ENCODE measurements around the gene PARD3. TPM values are rescaled to one million over a fixed set of nuclear protein-coding genes. Genes with fewer than 3 reads are reported as not detected.

Gene PARD3
- polyA plus RNA-seq, 6 donors from 2014 or later: 0.05 to 0.36 (median 0.16) TPM; not detected in 3

DNA sequence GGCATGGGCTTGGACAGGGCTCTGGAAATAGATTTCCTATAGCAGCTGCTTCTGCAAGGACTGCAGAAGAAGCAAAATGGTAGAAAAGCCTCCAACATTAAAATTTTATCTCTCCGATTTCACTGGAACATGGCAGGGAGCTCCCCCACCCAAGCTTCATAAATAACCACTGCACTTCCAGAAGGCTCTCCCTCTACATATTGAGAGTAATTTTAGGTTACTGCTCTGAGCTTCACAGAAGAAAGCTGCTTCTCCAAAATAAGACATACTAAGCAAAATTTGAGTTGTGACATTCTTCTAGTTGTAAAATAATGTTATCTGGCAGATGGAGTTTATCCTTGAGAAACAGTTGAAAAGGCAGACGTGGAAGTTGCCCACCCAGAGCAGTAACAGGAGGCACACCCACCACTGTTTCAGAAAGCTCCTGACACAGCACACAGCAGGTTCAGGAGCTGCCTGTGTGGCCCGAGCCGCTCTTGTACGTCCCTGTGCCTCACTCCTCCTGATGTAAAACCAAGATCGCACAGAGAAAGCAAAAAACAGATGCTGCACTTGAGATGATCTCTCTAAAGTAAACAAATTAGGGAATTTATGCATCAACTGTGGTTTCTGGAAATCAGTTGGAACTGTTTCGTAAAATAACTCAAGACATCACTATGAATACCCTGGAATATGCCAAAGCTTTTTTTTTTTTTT lies 621.0 kb downstream of the PARD3 start:
- DNase-seq: no peak
- ATAC-seq (ENCODE audit: low read depth in 2 of 2): no peak
- Mint-ChIP-seq H3K4me3 (no peak overlapping the region), H3K9me3 (no peaks in the 10 kb centered on the region), H3K27ac (no peak overlapping the region), H3K4me1 (no peaks in the 10 kb centered on the region), H3K36me3 (no peaks in the 10 kb centered on the region), H3K27me3 (no peaks in the 10 kb centered on the region)

DNA sequence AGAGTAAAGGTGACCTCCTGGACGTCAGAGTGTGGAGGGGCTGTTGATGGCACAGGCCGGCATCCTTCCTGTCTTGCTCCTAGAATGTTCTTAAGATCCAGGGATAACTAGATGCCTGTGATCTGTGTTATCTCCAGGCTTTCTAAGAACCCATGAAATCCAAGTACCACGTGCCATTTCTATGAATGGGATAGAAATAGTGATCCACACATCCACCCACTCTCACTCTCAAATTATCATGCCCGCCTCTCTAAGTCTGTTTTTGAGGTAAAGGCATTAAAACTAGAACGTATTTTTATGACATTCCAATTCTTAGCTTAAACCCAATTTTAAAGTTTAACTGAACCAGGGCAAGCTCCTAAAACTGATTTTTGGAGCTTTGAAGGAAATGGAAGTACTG lies 622.5 kb downstream of the PARD3 start:
- H3K27me3 Mint-ChIP-seq: no peaks in the 10 kb centered on the region
- no peaks in the 10 kb centered on the region for H3K36me3 Mint-ChIP-seq
- no peaks in the 10 kb centered on the region for H3K9me3 Mint-ChIP-seq
- DNase-seq: no peak
- no peak for ATAC-seq (ENCODE audit: low read depth in 2 of 2)
- H3K4me1 Mint-ChIP-seq: no peaks in the 10 kb centered on the region
- H3K27ac Mint-ChIP-seq: no peak overlapping the region
- H3K4me3 Mint-ChIP-seq: no peak overlapping the region

DNA sequence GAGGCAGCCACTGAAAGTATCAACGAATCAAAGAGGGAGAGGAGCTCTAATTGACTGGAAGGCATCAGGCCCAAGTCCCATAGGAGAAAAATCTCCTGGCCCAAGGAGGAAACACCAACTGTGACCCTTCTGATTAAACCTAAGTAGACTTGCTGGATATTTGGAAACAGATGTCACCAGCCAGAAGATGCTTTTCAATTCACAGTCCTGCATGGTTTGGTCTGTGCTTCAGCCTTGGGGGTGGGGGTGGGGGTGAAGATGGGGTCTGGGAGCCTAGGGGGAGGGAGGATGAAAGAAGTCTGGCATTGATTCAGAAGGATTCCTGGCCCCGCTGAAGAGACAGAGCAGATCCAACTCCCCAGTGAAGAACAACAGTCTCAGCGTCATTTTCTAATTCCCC lies 623.7 kb downstream of the PARD3 start:
- Mint-ChIP-seq H3K27me3 (no peaks in the 10 kb centered on the region), H3K4me1 (no peaks in the 10 kb centered on the region), H3K4me3 (no peak overlapping the region), H3K9me3 (no peaks in the 10 kb centered on the region), H3K27ac (no peak overlapping the region), H3K36me3 (no peaks in the 10 kb centered on the region)
- no peak for DNase-seq
- ATAC-seq (ENCODE audit: low read depth in 2 of 2): no peak

DNA sequence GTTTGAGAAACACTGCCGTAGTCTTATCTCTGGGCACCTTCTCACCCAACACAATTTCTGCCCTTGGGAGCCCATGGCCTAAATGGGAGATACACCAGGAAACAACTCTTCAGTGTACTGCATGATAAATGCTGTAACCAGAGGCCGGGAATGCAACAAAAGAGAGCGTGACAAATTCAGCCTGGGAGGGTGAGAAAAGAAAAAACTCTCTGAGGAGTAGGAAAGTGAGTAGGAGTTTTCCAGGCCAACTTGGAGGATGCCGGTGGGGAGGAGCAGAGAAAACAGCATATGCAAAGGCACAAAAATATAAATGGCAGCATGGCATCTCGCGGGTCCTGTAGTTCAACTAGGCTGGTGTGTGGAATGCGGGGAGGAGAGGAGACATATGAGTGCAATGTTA lies 624.5 kb downstream of the PARD3 start:
- Mint-ChIP-seq H3K27ac (no peak overlapping the region), H3K4me1 (no peaks in the 10 kb centered on the region), H3K4me3 (no peak overlapping the region), H3K27me3 (no peaks in the 10 kb centered on the region), H3K9me3 (no peaks in the 10 kb centered on the region), H3K36me3 (no peaks in the 10 kb centered on the region)
- ATAC-seq (ENCODE audit: low read depth in 2 of 2) (no peak), DNase-seq (no peak)

DNA sequence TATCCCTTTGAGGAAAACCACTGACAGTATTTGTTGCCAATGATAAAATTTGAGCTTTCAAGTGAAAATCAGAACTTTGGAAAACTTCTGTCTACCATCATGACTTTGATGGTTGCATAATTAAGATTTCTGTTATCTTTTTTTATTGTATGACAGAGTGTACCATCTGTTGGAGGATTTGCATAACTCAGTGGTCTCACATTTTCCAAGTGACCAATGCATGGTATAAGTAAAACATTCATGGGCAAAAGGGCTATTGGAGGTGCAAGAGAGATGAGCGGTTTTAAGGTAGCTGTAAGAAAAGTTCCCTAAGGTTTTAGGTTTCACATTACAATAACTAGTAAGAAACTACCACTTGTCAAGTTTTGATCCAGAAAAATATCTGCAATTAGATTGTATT lies 625.3 kb downstream of the PARD3 start:
- DNase-seq: no peak
- Mint-ChIP-seq H3K36me3 (no peaks in the 10 kb centered on the region), H3K9me3 (no peaks in the 10 kb centered on the region), H3K4me3 (no peak overlapping the region), H3K27ac (no peak overlapping the region), H3K4me1 (no peaks in the 10 kb centered on the region), H3K27me3 (no peaks in the 10 kb centered on the region)
- no peak for ATAC-seq (ENCODE audit: low read depth in 2 of 2)

DNA sequence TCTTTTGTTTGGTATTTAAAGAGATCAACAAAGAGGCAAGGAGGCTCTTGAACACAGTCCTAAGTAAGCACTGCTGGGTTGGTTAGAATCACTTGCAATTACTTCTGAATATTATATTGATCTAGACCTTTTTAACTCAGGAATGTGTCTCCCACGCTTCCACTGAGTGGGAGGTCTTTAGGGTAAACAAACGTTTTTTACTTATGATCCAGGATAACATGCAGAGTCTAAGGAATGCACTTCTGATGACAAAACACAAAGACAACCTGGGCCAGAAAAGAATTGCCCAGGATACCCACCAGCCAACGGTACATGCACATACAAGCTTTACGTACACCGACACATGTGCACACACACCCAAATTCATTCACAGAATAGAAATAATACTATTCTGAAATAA lies 626.9 kb downstream of the PARD3 start:
- H3K9me3 Mint-ChIP-seq: no peaks in the 10 kb centered on the region
- H3K27ac Mint-ChIP-seq: no peak overlapping the region
- no peak for ATAC-seq (ENCODE audit: low read depth in 2 of 2)
- DNase-seq: no peak
- no peaks in the 10 kb centered on the region for H3K36me3 Mint-ChIP-seq
- H3K4me1 Mint-ChIP-seq: no peaks in the 10 kb centered on the region
- no peak overlapping the region for H3K4me3 Mint-ChIP-seq
- H3K27me3 Mint-ChIP-seq: no peaks in the 10 kb centered on the region

DNA sequence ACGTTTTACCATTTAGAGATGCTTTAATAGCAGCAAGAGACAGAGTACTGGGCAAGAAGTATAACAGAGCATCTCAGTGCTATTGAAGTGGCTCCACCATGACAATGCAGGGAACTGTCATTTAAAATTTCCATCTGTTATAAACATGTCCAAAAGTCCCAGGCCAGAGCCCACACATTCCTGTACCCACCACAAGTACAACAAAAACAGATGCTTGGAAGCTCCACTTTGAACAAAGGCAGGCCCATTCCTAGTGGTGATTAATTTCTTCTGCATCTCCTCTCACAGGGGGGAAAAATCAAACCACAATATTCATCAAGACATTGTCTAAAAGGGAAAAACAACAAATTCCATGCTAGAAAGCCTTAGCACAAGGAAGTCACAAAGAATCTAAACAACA lies 627.9 kb downstream of the PARD3 start:
- H3K27ac Mint-ChIP-seq: no peak overlapping the region
- no peak overlapping the region for H3K4me3 Mint-ChIP-seq
- ATAC-seq (ENCODE audit: low read depth in 2 of 2) (no peak), DNase-seq (no peak)
- no peaks in the 10 kb centered on the region for H3K36me3 Mint-ChIP-seq
- no peaks in the 10 kb centered on the region for H3K4me1 Mint-ChIP-seq
- H3K27me3 Mint-ChIP-seq: no peaks in the 10 kb centered on the region
- no peaks in the 10 kb centered on the region for H3K9me3 Mint-ChIP-seq

DNA sequence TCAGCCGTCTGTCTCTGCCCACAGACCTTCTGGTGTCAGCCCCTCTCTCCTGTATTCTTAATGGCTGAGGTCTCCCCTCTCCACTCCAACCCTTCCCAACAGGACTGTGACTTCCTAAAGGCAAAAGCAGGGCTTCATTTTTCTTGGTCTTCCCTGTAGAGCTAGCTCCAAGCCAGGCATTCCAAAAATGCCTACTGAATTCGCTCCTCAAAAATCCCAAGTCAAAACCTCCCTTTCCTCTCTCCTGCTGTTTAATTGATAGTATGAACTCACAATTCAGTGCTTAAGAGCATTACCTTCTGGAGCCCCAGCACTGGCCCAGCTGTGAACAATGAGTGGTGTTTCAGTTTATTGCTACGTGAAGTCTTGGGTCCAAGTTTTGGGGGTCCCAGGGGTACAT lies 628.4 kb downstream of the PARD3 start:
- no peaks in the 10 kb centered on the region for H3K27me3 Mint-ChIP-seq
- no peaks in the 10 kb centered on the region for H3K36me3 Mint-ChIP-seq
- ATAC-seq (ENCODE audit: low read depth in 2 of 2) (no peak), DNase-seq (no peak)
- no peaks in the 10 kb centered on the region for H3K4me1 Mint-ChIP-seq
- H3K9me3 Mint-ChIP-seq: no peaks in the 10 kb centered on the region
- no peak overlapping the region for H3K27ac Mint-ChIP-seq
- no peak overlapping the region for H3K4me3 Mint-ChIP-seq

DNA sequence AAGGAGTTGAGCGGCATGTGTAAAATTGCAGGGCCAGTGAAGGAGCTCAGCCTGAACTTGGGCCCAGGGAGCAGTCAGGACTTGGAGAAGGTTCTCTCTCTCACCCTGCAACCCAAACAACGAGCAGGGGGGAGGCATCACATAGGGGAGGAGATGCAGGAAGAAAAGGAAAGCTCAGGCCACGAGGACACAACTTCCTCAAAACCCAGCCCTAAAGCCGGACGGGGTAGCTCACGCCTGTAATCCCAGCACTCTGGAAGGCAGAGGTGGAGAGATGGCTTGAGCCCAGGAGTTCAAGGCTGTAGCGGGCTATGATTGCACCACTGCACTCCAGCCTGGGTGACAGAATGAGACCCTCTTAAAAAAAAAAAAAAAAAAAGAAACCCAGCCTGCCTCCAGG lies 629.1 kb downstream of the PARD3 start:
- no peaks in the 10 kb centered on the region for H3K4me1 Mint-ChIP-seq
- no peaks in the 10 kb centered on the region for H3K27me3 Mint-ChIP-seq
- H3K36me3 Mint-ChIP-seq: no peaks in the 10 kb centered on the region
- ATAC-seq (ENCODE audit: low read depth in 2 of 2) (no peak), DNase-seq (no peak)
- H3K27ac Mint-ChIP-seq: no peak overlapping the region
- H3K9me3 Mint-ChIP-seq: no peaks in the 10 kb centered on the region
- no peak overlapping the region for H3K4me3 Mint-ChIP-seq

DNA sequence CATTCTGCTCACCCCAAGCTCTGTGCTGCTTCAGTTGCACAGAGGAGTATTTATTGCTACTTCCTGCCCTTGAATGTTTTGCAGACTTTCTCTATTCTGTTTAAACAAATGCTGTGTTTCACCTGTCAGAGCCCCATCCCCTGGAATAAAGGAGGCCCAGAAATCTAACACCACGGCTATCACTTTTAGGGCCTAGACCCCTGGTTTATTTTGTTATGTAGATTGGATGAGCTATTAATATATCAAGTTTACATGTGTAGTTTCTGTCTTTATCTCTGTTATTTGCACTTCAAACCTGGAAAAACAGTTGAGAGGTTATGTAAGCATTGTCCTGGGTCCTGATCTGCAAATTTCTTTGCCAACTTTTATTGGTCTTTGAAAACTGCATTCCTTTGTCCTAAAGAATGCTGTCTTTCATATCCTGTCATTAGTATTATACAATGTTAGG lies 630.1 kb downstream of the PARD3 start:
- H3K27me3 Mint-ChIP-seq: no peaks in the 10 kb centered on the region
- no peaks in the 10 kb centered on the region for H3K9me3 Mint-ChIP-seq
- no peaks in the 10 kb centered on the region for H3K4me1 Mint-ChIP-seq
- H3K27ac Mint-ChIP-seq: no peak overlapping the region
- no peak overlapping the region for H3K4me3 Mint-ChIP-seq
- H3K36me3 Mint-ChIP-seq: no peaks in the 10 kb centered on the region
- ATAC-seq (ENCODE audit: low read depth in 2 of 2) (no peak), DNase-seq (no peak)

DNA sequence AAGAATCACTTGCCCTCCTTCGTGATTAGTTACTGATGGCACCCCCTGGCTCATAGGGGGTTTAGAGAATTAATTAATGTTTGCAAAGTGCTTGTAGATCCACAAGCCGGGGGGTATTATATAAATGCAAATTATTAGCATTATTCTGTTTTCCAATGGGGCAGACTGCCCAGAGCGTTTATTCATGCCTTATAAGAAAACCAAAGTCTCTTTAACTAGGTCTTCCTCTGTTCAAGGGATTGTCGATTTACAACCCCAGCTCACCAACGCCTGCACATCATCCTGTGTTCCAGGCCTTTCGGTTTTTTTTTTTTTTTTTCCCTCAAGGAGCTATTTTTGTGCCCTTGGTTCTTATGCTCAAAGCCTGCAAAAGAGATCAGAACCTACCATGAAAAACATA lies 630.7 kb downstream of the PARD3 start:
- Mint-ChIP-seq H3K4me1 (no peaks in the 10 kb centered on the region), H3K27me3 (no peaks in the 10 kb centered on the region), H3K27ac (no peak overlapping the region), H3K9me3 (no peaks in the 10 kb centered on the region), H3K36me3 (no peaks in the 10 kb centered on the region), H3K4me3 (no peak overlapping the region)
- ATAC-seq (ENCODE audit: low read depth in 2 of 2) (no peak), DNase-seq (no peak)

DNA sequence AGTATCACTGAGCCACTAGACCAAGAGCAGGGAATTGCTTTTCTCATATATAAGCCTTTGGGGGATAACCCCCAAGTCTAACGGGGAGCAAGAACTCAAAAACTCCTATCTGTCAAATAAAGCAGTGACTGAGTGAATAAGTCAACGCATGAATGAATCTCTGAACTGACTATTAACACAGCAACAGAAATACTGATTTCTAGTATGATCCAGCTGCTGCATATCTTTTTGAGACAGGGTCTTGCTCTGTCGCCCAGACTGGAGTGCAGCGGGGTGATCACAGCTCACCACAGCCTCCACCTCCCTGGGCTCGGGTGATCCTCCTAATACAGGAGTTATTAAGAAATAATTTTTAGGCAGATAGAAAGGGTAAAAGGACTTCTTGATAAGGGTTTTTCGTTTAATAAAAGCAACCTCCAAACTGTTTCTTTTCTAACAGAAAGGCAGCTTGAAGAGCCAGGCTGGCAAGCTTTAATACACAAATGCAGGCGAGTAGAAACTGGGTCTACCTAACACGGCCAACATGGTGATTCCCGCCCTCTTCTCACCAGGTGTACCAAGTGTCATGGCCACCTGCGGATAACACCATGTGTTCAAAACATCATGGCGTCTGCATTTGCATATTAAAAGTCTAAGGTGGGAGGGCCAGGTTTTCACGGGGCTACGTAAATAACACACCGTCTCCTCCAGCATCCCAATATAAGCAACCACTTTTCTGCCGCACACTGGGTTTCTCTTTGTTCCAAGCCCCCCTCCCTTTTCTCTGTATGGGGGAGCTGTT lies 631.9 kb downstream of the PARD3 start:
- DNase-seq: no peak
- H3K4me1 Mint-ChIP-seq: no peaks in the 10 kb centered on the region
- no peaks in the 10 kb centered on the region for H3K27me3 Mint-ChIP-seq
- no peak for ATAC-seq (ENCODE audit: low read depth in 2 of 2)
- H3K9me3 Mint-ChIP-seq: no peaks in the 10 kb centered on the region
- H3K4me3 Mint-ChIP-seq: peak overlapping the region in 1 of 8 donors; percentile 26
- H3K27ac Mint-ChIP-seq: no peak overlapping the region
- H3K36me3 Mint-ChIP-seq: no peaks in the 10 kb centered on the region

DNA sequence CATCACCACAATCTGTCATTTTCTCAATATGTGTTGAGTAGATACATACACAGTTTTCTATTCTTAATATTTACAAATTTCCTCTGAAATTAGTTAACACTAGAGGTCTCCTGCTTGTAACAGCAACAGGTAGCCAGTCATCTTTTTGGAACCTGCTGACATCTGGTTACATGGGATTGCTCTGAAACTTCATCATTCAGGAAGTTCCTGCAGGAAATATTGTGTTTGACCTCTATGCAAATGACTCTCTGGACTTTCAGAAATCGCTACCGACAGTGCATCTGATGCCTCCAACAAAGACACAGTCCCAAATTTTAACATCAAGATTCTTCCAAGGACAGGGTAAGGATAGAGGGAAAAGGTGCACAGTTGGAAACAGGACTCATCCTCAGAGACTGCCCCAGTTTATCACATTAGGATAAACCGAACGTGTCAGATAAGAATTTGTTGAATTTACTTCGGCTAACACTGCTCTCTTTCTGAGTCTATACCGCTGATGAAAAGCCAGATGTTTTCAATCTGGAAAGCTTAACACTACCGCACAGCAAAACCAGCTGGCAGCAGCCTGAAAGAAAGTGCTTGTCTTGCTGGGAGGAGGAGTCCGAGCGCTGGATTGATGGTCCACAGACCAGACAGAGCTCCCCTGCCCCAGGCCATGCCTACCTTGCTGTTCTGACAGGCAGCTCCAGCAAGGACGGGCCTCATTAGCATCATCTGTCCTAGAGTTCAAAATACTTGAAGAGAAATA lies 633.4 kb downstream of the PARD3 start:
- DNase-seq (no peak), ATAC-seq (ENCODE audit: low read depth in 2 of 2) (no peak)
- H3K27ac Mint-ChIP-seq: no peak overlapping the region
- no peaks in the 10 kb centered on the region for H3K9me3 Mint-ChIP-seq
- no peak overlapping the region for H3K4me3 Mint-ChIP-seq
- H3K4me1 Mint-ChIP-seq: no peaks in the 10 kb centered on the region
- H3K27me3 Mint-ChIP-seq: no peaks in the 10 kb centered on the region
- H3K36me3 Mint-ChIP-seq: no peaks in the 10 kb centered on the region

DNA sequence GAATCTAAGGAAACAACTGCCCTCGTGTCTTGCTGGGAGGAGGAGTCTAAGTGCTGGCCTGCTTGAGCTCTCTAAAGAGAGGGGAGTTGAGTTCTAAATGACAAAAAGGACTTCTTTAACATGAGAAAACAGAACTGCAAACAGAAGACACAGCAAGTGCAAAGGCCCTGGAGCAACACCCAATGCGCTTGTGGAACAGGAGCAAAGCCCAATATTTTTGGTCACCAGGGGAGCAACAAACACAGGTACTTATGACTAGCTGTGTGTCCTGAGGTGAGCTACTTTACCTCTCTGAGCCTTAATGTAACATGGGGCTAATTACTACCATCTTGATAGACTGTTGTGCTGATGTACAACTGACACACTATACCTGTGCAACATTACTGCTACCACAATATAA lies 634.3 kb downstream of the PARD3 start:
- Mint-ChIP-seq H3K36me3 (no peaks in the 10 kb centered on the region), H3K4me1 (no peaks in the 10 kb centered on the region), H3K27me3 (no peaks in the 10 kb centered on the region), H3K27ac (no peak overlapping the region), H3K4me3 (no peak overlapping the region), H3K9me3 (no peaks in the 10 kb centered on the region)
- DNase-seq (no peak), ATAC-seq (ENCODE audit: low read depth in 2 of 2) (no peak)

All from naive B cell (primary cell).